ENCODE measurements around the gene KCNJ4.
A peak's percentile ranks its signal among the peaks of the same experiment; 100 is the strongest.

The KCNJ4 gene

GRCh38 chr22:38455076-38455529 is at the start of gene KCNJ4:
Gene KCNJ4, minus strand, starts transcription at chr22:38455199. Its CDS starts 27,067 bp downstream, at chr22:38428132.
- H3K4me3 ChIP-seq (ENCODE audit: low read length), result peak within 1 kb of the TSS; percentile 38
- no peak for TF ChIP-seq ZNF274 (IDR thresholded peaks at IDR 0.05; ENCODE audit: low read depth, low read length)

- H3K4me3 ChIP-seq (ENCODE audit: low read length), result peak overlapping the region; percentile 100; the same call in 1 of the 2 replicates
- TF ChIP-seq ZNF274 (IDR thresholded peaks at IDR 0.05; ENCODE audit: low read depth, low read length), result no peak
Observed at GRCh38 chr22:38503021-38503420, 48.0 kb upstream of the KCNJ4 start.

GRCh38 chr22:38501797-38502672 is 47.0 kb upstream of the KCNJ4 start:
- H3K4me3 ChIP-seq (ENCODE audit: low read length), result no peak overlapping the region
- no peak for TF ChIP-seq ZNF274 (IDR thresholded peaks at IDR 0.05; ENCODE audit: low read depth, low read length)

GRCh38 chr22:38497869-38498268 is 42.9 kb upstream of the KCNJ4 start:
- H3K4me3 ChIP-seq (ENCODE audit: low read length), result no peak overlapping the region
- no peak for TF ChIP-seq ZNF274 (IDR thresholded peaks at IDR 0.05; ENCODE audit: low read depth, low read length)

- TF ChIP-seq ZNF274 (IDR thresholded peaks at IDR 0.05; ENCODE audit: low read depth, low read length), result no peak
- H3K4me3 ChIP-seq (ENCODE audit: low read length), result no peak overlapping the region
Observed at GRCh38 chr22:38494939-38495338, 39.9 kb upstream of the KCNJ4 start.

- no peak for TF ChIP-seq ZNF274 (IDR thresholded peaks at IDR 0.05; ENCODE audit: low read depth, low read length)
- H3K4me3 ChIP-seq (ENCODE audit: low read length), result no peak overlapping the region
Observed at GRCh38 chr22:38494498-38494897, 39.5 kb upstream of the KCNJ4 start.

- no peak for TF ChIP-seq ZNF274 (IDR thresholded peaks at IDR 0.05; ENCODE audit: low read depth, low read length)
- no peak overlapping the region for H3K4me3 ChIP-seq (ENCODE audit: low read length)
Observed at GRCh38 chr22:38491707-38492348, 36.8 kb upstream of the KCNJ4 start.

GRCh38 chr22:38490915-38491314 is 35.9 kb upstream of the KCNJ4 start:
- H3K4me3 ChIP-seq (ENCODE audit: low read length), result no peak overlapping the region
- no peak for TF ChIP-seq ZNF274 (IDR thresholded peaks at IDR 0.05; ENCODE audit: low read depth, low read length)

- H3K4me3 ChIP-seq (ENCODE audit: low read length), result no peak overlapping the region
- TF ChIP-seq ZNF274 (IDR thresholded peaks at IDR 0.05; ENCODE audit: low read depth, low read length), result no peak
Observed at GRCh38 chr22:38490475-38490874, 35.5 kb upstream of the KCNJ4 start.

GRCh38 chr22:38489561-38490145 is 34.7 kb upstream of the KCNJ4 start:
- no peak overlapping the region for H3K4me3 ChIP-seq (ENCODE audit: low read length)
- no peak for TF ChIP-seq ZNF274 (IDR thresholded peaks at IDR 0.05; ENCODE audit: low read depth, low read length)

- no peak for TF ChIP-seq ZNF274 (IDR thresholded peaks at IDR 0.05; ENCODE audit: low read depth, low read length)
- H3K4me3 ChIP-seq (ENCODE audit: low read length), result no peak overlapping the region
Observed at GRCh38 chr22:38489142-38489541, 34.1 kb upstream of the KCNJ4 start.

- no peak overlapping the region for H3K4me3 ChIP-seq (ENCODE audit: low read length)
- TF ChIP-seq ZNF274 (IDR thresholded peaks at IDR 0.05; ENCODE audit: low read depth, low read length), result no peak
Observed at GRCh38 chr22:38487946-38488345, 32.9 kb upstream of the KCNJ4 start.

- no peak overlapping the region for H3K4me3 ChIP-seq (ENCODE audit: low read length)
- TF ChIP-seq ZNF274 (IDR thresholded peaks at IDR 0.05; ENCODE audit: low read depth, low read length), result no peak
Observed at GRCh38 chr22:38485783-38486182, 30.8 kb upstream of the KCNJ4 start.

- no peak for TF ChIP-seq ZNF274 (IDR thresholded peaks at IDR 0.05; ENCODE audit: low read depth, low read length)
- H3K4me3 ChIP-seq (ENCODE audit: low read length), result no peak overlapping the region
Observed at GRCh38 chr22:38484244-38484643, 29.2 kb upstream of the KCNJ4 start.
